Left cardiac atrium (tissue), 4 donors: ENCODE results near the gene NEK8. TPM values are rescaled to one million over a fixed set of nuclear protein-coding genes. Genes with fewer than 3 reads are reported as not detected.
"Not testable (repeated sequence)": the region's sequence is repeated elsewhere in the genome, so short reads cannot be mapped to it uniquely, and the experiment has no call there.

Experiments used
- ATAC-seq, 2 donors: fragments of 200-7000 bp; cut with Tn5 transposase; one replicate each; pipeline ENCODE4 v1.9.1; 2020; ENCODE audit warnings: mild to moderate bottlenecking in 2 of 2, moderate library complexity in 2 of 2
- DNase-seq: peaks from one replicate; pipeline ENCODE4 v3.0.0-alpha.2; 2020
- intact Hi-C, 2 donors: fragments of 100-400 bp; cut with DNase I; formaldehyde crosslinking; loops; one replicate each; pipeline versions ENCODE4 v1.14.1 to v1.15.1; 2022 to 2023
- total RNA-seq, 2 donors: library from RNA; stranded (reverse); fragmentation: NEBNext Ultra II Directional; extraction: Animal tissue kit (Norgen Biotek cat#: 25700); gene quantifications; one replicate each; pipeline ENCODE4 v1.2.1, GENCODE V29; 2021
- donor health status: DM: no; HTN: yes; CAD: no.
- donor health status: DM: no; HTN: yes; CAD: no; lungs with severe emphysema.
- donor health status: DM: yes; HTN: yes; CAD: no.
- donor health status: Dilated cardiomyopathy.

NEK8 gene
- total RNA-seq, 2 donors from 2014 or later, result 0.85 to 1.3 TPM

- no peak for ATAC-seq
- DNase-seq, result no peak
- intact Hi-C loops, result no loop called here
Measured at GRCh38 chr17:28723159-28723835, 5.3 kb upstream of the NEK8 start.

DNA sequence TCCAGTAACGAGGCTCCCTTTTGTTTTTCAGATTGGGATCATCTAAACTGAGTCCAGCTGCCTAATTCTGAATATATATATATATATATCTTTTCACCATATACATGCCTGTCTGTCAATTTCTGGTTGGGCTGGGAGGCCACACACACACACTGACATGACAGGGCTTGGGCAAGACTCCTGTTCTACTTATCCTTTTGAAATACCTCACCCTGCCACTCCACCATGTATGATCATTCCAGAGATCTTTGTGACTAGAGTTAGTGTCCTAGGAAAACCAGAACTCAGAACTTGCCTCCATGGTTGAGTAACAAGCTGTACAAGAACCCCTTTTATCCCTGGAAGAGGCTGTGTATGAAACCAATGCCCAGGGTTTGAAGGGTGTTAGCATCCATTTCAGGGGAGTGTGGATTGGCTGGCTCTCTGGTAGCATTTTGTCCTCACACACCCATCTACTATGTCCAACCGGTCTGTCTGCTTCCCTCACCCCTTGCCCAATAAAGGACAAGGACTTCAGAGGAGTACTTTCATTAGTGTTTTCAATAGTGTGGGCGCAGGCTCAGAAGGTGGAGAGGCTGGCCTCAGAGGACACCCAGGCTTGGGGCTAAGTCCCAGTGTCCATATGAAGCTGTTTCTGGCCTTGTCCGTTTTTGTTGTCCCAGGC is 4.6 kb upstream of the NEK8 start:
- DNase-seq, ATAC-seq, intact Hi-C loops: not testable (repeated sequence)

GRCh38 chr17:28724500-28725165 is 4.0 kb upstream of the NEK8 start:
- DNase-seq (no peak), ATAC-seq (no peak)
- intact Hi-C loops, result loop anchor here in 1 of 2 donors (5.0 kb wide), 1 partner anchor 223 kb away; no protein-coding TSS in a partner anchor

GRCh38 chr17:28725166-28725659 is 3.4 kb upstream of the NEK8 start:
- no peak for ATAC-seq
- DNase-seq, result no peak
- intact Hi-C loops, result loop anchor here in 1 of 2 donors (5.0 kb wide), 1 partner anchor 222 kb away; no protein-coding TSS in a partner anchor

DNA sequence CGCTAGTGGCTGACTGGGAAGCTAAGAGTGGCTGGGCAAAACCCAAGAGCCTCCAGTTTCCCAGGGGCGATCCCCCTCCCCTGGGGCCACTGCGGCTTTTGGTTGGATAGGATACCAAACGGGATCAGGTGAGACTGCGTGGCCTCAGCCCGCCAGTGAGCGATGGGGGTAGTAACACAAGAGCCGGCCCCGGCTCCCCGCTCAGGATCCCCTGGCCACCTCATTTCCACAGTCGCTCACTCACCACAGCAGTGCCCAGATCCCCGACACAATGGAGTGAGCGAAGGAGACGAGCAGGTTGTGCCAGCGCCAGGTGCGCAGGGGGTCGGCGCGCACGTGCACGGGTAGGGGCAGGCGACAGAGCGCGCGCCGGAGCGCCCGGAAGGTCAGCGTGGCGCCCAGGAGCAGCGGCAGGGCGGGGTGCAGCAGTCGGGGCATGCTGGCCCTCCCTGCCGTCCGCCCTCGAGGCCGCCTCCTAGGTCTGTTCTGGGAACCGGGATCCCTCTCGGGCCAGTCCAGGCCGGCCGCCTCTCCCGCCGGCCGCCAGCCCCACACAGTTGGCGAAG is 2.8 kb upstream of the NEK8 start:
- DNase-seq (peak; percentile 76), ATAC-seq (peak in 1 of 2 donors; percentile 0)
- intact Hi-C loops, result loop anchor here in 1 of 2 donors (2.0 to 5.0 kb wide), 2 partner anchors 23 to 222 kb away; no protein-coding TSS in a partner anchor

- ATAC-seq (peak; percentile 51 to 59), DNase-seq (peak; percentile 79)
- intact Hi-C loops, result loop anchor here in 1 of 2 donors (2.0 to 5.0 kb wide), 2 partner anchors 23 to 221 kb away; no protein-coding TSS in a partner anchor
Measured at GRCh38 chr17:28726226-28726626, 2.4 kb upstream of the NEK8 start, which contains the start of gene TLCD1. Gene TLCD1, minus strand, starts transcription at chr17:28726233. Its CDS starts 136 bp downstream, at chr17:28726097.

GRCh38 chr17:28726627-28727491 is 1.7 kb upstream of the NEK8 start:
- ATAC-seq (peak; percentile 73 to 75), DNase-seq (peak; percentile 93)
- intact Hi-C loops, result loop anchor here in 1 of 2 donors (2.0 to 5.0 kb wide), 2 partner anchors 22 to 220 kb away; no protein-coding TSS in a partner anchor

DNA sequence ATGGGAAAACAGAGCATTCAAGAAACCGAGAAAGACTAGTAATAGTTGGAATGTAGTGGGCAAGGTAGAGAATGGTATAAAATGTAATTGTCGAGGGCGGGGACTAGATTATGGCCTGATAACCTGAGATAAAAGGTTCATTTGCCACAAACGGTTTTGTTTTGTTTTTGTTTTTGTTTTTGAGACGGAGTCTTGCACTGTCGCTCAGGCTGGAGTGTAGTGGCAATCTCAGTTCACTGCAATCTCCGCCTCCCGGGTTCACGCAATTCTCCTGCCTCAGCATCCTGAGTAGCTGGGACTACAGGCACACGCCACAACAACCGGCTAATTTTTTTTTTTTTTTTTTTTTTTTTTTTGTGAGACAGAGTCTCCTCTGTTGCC is 1.4 kb downstream of the NEK8 start:
- intact Hi-C loops, result loop anchor here in 1 of 2 donors (5.0 kb wide), 1 partner anchor 217 kb away; no protein-coding TSS in a partner anchor
- DNase-seq, result no peak
- ATAC-seq, result no peak

DNA sequence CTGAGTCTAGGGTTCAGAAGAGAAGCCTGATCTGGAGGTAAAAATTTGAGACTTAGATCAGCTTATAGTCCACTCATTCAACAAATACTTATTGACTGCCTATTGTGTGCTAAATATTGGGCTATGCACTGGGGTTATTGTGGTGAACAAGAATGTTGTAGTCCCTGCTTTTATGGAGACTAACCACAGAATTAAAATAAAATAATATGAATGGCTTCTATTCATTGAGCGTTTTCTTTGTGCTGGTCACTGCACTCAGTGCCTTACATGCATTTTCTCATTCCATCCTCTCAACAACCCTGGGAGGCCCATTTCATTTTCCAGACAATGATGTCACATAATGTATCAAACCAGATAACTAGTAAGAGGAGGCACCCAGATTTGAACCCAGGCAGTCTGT is 4.8 kb downstream of the NEK8 start:
- intact Hi-C loops, result no loop called here
- no peak for ATAC-seq
- no peak for DNase-seq

- DNase-seq, result no peak
- ATAC-seq, result no peak
- intact Hi-C loops, result no loop called here
Measured at GRCh38 chr17:28734712-28735241, 6.2 kb downstream of the NEK8 start.

DNA sequence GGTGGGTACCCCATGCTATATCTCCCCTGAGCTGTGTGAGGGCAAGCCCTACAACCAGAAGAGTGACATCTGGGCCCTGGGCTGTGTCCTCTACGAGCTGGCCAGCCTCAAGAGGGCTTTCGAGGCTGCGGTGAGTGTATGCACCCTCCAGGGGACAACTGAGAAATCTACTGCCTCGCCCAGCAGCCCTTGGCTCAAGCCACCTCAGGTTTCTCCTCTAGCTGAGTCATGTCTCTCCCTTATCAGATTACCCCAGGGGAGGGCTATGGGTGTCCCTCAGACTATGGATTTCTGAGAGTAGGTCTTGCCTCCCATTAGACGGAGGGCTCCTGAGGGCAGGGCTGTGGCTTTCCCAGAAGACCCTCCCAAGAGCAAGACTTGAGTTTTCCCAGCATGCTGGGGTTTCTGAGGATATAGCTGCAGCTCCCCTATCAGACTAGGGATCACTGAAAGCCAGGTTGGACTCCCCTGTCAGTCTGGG is 6.7 kb downstream of the NEK8 start:
- no peak for ATAC-seq
- intact Hi-C loops, result no loop called here
- no peak for DNase-seq

- intact Hi-C loops, ATAC-seq, DNase-seq: not testable (repeated sequence)
Measured at GRCh38 chr17:28735913-28736769, 7.6 kb downstream of the NEK8 start.

- DNase-seq, result no peak
Measured at GRCh38 chr17:28737316-28737715, 8.7 kb downstream of the NEK8 start.

DNA sequence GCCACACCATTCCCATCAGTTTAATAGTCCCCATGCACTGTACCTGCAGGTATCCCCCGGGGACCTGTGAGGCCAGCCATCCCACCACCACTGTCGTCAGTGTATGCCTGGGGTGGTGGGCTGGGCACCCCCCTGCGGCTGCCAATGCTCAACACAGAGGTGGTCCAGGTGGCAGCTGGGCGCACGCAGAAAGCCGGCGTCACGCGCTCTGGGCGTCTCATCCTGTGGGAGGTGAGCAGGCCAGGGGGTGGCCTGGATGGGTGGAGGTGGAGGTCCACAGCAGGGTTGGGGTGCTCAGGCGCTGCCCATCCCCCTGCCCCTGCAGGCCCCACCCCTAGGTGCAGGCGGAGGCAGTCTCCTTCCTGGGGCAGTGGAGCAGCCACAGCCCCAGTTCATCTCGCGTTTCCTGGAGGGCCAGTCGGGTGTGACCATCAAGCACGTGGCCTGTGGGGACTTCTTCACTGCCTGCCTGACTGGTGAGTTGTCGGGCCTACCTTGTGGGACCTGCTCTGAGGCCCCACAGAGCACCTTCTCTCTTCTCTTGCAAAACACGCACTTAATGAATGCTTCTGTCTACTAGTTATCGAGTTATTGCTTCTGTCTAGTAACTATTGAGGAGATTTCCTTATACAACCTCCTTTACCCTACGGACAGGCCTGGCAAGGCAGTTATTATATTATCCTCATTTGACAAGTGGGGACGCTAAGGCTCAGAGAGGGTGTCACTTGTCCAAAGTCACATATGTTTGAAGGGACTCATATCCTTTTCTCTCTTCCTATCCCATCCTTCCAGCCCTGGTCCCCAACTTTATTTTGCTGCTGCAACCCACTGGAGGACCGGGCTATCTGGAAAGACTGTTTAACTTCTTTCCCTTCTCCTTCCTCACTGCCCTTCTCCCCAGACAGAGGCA is 9.4 kb downstream of the NEK8 start:
- no peak for DNase-seq
- ATAC-seq, result peak in 1 of 2 donors; percentile 8
- intact Hi-C loops, result no loop called here

More at GRCh38 chr17:28737316-28737715, 8.7 kb downstream of the NEK8 start:
- ATAC-seq, result no peak
- intact Hi-C loops, result no loop called here

DNA sequence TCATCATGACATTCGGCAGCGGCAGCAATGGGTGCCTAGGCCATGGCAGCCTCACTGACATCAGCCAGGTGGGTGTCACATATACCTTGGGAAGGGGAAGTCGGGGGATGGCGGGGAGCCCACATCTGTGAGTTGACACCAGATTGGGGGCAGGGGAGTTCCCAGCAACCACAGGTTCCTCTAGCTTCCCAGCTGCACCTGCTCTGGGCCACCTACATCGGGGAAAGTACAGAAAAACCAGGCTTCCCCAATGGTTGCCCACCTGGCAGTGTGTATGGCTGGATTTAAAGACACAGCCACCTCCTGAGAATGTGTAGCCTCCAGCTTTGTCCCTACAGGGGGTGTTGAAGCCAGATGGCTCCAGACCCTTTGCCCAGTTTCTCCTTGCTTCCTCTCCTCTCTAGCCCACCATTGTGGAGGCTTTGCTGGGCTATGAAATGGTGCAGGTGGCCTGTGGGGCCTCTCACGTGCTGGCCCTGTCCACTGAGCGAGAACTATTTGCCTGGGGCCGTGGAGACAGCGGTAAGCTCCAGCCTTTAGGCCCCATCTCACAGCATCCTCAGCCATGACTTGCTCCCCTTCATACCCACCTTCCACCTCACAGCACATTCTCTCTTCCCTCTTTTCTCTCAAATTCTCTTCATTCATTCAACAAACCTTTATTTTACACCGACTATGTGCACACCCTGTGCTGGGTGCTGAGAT is 10.2 kb downstream of the NEK8 start:
- intact Hi-C loops, result no loop called here
- ATAC-seq (no peak), DNase-seq (no peak)
